Activated CD4-positive, alpha-beta T cell treated with anti-CD3 and anti-CD28 coated beads, Interleukin-10, Interleukin-2, amounts not matched to agents 100 ng/mL and 50 ng/mL, durations not matched to agents 16 hours and 8 hours (primary cell): ENCODE results near the gene IGFL3.

Source experiments
- DNase-seq: peaks from one replicate; pipeline ENCODE4 v3.0.0-alpha.2; 2020

Gene IGFL3

DNA sequence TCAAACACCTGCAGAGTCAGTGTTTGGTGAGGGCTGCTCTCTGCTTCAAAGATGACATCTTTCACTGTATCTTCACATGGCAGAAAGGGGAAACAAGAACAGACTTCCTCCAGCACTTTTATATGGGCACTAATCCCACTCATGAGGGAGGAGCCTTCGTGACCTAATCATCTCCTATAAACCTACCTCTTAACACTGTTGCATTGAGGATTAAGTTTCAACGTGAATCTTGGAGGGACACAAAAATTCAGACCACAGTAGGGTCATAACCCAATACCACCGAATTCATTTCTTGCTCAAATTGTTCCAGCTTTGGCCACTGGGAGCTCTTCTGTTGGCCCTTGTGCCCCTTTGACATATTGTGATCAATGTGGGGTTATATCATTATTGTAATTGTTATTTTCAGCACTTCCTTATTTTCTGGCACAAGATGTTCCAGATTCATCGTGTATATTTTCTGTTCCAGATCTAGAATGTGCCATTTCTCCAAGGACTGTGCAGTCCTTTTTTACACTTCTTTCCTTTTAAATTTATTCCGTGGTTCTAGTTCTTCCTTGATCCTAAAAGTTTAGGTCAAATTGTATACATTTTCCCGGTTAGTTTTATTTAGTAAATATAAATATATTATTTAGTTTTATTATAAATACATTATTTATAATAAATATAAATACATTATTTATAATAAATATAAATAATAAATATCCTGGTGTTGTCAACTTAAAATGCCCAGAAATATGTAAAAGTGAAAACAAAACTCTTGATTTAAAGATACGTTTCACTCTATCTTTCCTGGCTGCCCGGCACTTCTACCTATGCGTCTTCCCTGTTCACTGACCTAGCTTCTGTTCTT lies 48.2 kb downstream of the IGFL3 start:
- no peak for DNase-seq

GRCh38 chr19:46073268-46073922 lies 51.1 kb downstream of the IGFL3 start:
- no peak for DNase-seq
